Islet of Langerhans (tissue), 1 donor: ENCODE results near the gene ZNF467.

Experiments used
- FAIRE-seq: peaks from one replicate; lab custom pipeline; 2011; peaks lifted over from hg19 to GRCh38; lab: Jason Lieb, UNC

Gene ZNF467

GRCh38 chr7:149743476-149744255 lies 29.7 kb downstream of the ZNF467 start:
- FAIRE-seq: no peak

- FAIRE-seq: no peak
Measured at GRCh38 chr7:149742075-149742701, 31.2 kb downstream of the ZNF467 start.

- no peak for FAIRE-seq
Measured at GRCh38 chr7:149741629-149742028, 31.8 kb downstream of the ZNF467 start.

DNA sequence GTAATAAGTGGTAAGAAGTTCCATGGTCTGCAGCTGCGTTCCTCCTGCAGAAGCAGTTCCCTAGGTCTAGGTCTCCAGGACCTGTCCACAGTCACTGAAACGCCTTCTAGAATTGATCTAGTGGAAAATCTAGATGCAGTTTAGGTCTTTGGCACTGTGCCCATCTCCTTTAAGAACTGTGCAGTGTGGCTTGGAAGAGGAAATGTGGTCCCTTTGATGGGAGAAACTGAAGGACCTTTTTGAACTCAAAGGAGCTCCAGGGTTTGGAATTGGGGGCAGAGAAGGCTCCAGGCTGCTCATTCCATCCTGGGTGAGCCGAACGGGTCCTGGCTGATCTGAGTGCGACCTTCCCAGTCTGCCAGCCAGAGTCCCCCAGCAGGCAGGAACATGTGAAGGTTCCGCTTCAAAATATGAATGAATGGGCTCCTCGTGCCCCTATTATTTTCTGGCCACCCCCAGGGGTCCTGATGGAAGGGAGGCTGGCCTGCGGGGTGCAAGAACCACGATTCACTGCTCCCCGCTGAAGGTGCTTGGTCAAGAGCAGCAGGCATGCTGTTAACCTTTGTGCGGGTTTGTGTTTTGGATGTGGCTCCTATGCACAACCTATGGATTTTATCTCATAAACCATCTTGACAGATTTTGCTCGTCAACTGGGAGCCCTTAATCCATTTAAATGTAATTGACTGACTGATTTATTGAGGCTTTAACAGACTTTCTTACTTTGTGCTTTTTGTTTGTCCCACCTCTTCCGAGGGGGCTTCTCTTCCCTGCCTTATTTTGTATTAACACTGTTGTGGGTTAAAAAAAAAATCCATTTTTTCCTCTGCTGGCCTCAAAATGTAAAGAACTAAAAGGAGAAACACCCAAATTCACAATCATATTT lies 36.7 kb downstream of the ZNF467 start:
- no peak for FAIRE-seq

- no peak for FAIRE-seq
Measured at GRCh38 chr7:149735779-149736477, 37.5 kb downstream of the ZNF467 start.

- FAIRE-seq: no peak
Measured at GRCh38 chr7:149735181-149735602, 38.2 kb downstream of the ZNF467 start.

DNA sequence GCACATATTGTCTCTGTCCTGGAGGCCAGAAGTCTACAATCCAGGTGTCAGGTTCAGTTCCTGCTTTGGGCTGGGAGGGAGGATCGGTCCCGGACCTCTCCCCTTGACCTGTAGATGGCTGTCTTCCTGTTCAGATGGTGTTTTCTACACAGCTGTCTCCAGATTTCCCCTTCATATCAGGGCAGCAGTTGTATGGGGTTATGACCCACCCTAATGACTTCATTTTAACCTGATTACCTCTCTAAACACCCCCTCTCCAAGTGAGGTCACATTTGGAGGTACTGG lies 38.7 kb downstream of the ZNF467 start:
- no peak for FAIRE-seq

- no peak for FAIRE-seq
Measured at GRCh38 chr7:149733924-149734790, 39.2 kb downstream of the ZNF467 start.

DNA sequence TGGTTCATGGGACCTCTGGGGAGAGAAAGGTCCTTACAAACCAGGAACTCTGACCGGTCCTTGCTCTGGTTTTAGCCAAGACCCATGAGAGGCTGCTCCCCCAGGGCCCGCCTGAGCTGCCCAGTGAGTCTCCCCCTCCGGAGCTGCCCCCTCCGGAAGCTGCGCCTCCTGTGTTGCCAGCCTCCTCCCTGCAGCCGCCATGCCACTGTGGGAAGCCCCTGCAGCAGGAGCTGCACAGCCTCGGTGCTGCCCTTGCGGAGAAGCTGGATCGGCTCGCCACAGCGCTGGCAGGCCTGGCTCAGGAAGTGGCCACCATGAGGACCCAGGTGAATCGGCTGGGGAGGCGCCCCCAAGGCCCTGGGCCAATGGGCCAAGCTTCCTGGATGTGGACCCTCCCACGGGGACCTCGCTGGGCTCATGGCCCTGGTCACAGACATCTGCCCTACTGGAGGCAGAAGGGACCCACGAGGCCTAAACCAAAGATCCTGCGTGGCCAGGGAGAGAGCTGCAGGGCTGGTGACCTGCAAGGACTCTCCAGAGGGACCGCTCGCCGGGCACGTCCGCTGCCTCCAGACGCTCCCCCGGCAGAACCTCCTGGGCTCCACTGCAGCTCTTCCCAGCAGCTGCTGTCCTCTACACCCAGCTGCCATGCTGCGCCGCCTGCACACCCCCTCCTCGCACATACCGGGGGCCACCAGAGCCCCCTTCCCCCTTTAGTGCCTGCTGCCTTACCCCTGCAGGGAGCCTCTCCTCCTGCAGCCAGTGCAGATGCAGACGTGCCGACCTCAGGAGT lies 40.1 kb downstream of the ZNF467 start:
- no peak for FAIRE-seq

DNA sequence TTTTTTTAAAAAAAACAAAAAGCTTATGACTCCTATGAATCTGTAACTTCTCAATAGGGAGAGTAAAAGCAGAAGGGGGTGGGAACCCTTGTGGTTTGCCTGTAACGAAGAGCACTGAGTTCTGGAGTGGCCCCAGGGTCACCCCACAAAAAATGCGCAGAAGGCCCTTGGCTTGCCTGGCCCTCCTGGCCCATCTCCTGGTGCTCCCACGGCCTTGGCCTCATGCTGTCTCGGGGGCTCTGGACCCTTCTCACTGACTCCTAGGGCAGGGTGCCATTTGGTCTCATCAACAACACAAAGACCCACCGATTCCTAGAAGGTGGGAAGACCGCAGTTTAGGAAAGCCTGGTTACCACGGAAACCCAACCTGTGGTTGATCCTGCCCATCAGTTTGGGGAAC lies 40.8 kb downstream of the ZNF467 start:
- no peak for FAIRE-seq

GRCh38 chr7:149732111-149732561 lies 41.3 kb downstream of the ZNF467 start:
- FAIRE-seq: no peak

GRCh38 chr7:149731207-149731955 lies 42.0 kb downstream of the ZNF467 start:
- FAIRE-seq: no peak

DNA sequence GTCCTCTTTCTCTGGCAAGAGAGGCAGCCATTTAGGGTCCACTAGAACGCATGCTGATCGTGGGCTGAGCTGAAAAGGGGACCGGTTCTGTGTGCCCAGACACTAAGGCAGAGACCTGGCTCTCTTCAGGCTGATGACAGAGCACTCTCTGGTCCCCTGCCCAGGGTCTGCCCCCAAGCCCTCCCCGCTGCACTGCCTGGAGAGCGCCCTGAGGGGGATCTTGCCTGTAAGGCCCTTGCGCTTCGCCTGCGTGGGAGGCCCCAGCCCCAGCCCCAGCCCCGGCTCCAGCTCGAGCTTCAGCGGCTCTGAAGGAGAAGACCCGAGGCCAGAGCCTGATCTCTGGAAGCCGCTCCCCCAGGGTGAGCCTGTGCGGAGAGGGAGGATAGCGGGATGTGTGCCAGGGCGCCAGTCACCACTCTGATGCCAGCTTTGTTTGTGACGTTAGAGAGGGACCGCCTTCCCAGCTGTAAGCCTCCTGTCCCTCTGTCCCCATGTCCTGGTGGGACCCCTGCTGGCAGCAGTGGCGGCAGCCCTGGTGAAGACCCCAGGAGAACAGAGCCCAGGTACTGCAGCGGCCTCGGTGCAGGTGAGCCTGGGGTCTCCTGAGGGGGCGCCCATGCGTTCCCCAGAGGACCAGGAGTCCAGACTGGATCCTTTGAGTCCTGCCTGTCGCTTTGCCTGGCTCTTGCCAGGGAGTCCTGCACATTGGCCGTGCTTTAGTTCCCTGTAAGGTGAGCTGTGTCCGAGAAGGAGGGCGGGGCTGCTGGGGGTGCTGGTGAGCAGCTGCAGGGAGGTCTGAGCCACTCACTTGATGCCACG lies 43.2 kb downstream of the ZNF467 start:
- FAIRE-seq: no peak

- FAIRE-seq: no peak
Measured at GRCh38 chr7:149729586-149729982, 43.8 kb downstream of the ZNF467 start.

GRCh38 chr7:149728491-149729375 lies 44.7 kb downstream of the ZNF467 start:
- FAIRE-seq: no peak

- no peak for FAIRE-seq
Measured at GRCh38 chr7:149727899-149728476, 45.4 kb downstream of the ZNF467 start.

DNA sequence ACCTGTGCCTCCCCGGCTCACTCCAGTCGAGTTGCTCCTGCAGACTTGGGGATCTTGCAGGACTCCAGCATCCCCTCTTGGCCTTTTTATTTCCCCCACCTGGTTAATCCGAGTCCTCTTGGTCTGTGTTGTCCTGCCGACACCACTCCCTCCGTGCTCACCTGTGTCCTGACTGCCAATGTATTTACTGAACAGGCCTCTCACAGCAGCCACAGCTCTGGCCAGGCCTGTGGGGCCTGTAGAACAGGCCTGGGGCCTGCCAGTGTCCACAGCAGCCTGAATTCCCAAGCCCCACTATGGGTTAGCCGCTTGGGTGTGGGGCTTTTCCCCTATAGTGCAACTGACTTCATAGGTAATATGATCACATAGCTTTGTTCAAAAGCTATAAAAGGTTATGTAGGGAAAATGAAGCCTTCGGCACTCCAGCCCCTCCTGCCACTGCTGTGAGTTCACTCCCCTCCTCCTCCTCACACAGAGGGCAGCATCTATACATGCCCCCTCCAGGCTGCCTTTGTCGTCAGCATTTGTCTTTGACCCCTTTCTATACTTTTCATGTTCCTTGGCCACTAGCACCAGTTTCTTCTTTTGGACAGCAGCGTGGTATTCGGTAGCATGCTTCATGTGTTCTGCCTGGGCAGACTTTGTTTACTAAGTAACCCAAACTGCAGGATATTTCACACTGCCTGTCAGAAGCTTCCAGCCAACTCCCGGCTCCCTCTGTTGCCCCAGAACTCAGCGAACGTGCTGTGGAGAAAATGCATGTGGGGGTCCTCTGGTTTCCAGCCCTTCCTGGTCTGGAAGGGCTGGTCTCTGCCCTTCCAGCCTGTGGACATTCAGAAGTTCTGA lies 46.1 kb downstream of the ZNF467 start:
- FAIRE-seq: no peak
